BE2C (cell line): ENCODE measurements around the gene INO80E.
"Not testable (repeated sequence)": the region's sequence is repeated elsewhere in the genome, so short reads cannot be mapped to it uniquely, and the experiment has no call there.

Experiments
- DNase-seq: peaks from one replicate; pipeline ENCODE4 v3.0.0-alpha.2; 2020
- H3K27me3 ChIP-seq: fragments of 250-450 bp; sonication (Bioruptor Pico); 2 replicates; pipeline ENCODE4 v1.5.1; 2020; ENCODE audit warnings: mild to moderate bottlenecking
- H3K36me3 ChIP-seq: fragments of 250-450 bp; sonication (Bioruptor Pico); 2 replicates; pipeline ENCODE4 v1.5.1; 2020; ENCODE audit warnings: mild to moderate bottlenecking
- H3K4me1 ChIP-seq: fragments of 250-450 bp; sonication (Bioruptor Pico); 2 replicates; pipeline ENCODE4 v1.5.1; 2020
- H3K4me3 ChIP-seq: 2 replicates; pipeline ENCODE4 v1.5.1; 2011; ENCODE audit warnings: low read depth, low read length
- H3K9me3 ChIP-seq: fragments of 250-450 bp; sonication (Bioruptor Pico); 2 replicates; pipeline ENCODE4 v1.5.1; 2020
- TF ChIP-seq, protein P1 (sequence below): IDR thresholded peaks from 2 replicates; pipeline ENCODE4 v1.5.1; 2012; ENCODE audit warnings: mild to moderate bottlenecking, low read depth, low read length

INO80E gene

DNA sequence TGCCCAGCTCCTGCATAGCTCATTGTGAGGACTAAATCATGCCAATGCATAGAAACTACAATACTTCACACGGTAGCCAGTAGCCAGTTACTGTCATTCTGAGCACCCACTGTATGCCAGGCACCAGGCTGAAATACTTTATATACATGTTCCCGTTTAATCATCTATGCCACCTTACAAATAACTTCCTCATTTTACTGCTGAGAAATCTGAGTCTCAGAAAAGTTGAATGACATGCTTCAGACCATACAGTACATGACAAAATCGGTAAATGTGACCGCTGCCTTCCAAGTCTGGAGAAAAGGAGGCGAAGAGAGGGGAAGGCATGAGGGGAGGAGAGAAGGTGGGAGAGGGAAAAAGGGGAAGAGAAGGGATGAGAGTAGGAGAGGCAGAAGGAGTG lies 44.2 kb downstream of the INO80E start:
- Histone ChIP-seq H3K9me3 (no peaks in the 10 kb centered on the region), H3K27me3 (no peaks in the 10 kb centered on the region), H3K36me3 (no peaks in the 10 kb centered on the region), H3K4me1 (no peaks in the 10 kb centered on the region), H3K4me3 (no peak overlapping the region)
- TF ChIP-seq, protein P1, sequence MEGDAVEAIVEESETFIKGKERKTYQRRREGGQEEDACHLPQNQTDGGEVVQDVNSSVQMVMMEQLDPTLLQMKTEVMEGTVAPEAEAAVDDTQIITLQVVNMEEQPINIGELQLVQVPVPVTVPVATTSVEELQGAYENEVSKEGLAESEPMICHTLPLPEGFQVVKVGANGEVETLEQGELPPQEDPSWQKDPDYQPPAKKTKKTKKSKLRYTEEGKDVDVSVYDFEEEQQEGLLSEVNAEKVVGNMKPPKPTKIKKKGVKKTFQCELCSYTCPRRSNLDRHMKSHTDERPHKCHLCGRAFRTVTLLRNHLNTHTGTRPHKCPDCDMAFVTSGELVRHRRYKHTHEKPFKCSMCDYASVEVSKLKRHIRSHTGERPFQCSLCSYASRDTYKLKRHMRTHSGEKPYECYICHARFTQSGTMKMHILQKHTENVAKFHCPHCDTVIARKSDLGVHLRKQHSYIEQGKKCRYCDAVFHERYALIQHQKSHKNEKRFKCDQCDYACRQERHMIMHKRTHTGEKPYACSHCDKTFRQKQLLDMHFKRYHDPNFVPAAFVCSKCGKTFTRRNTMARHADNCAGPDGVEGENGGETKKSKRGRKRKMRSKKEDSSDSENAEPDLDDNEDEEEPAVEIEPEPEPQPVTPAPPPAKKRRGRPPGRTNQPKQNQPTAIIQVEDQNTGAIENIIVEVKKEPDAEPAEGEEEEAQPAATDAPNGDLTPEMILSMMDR: no peak
- no peak for DNase-seq

DNA sequence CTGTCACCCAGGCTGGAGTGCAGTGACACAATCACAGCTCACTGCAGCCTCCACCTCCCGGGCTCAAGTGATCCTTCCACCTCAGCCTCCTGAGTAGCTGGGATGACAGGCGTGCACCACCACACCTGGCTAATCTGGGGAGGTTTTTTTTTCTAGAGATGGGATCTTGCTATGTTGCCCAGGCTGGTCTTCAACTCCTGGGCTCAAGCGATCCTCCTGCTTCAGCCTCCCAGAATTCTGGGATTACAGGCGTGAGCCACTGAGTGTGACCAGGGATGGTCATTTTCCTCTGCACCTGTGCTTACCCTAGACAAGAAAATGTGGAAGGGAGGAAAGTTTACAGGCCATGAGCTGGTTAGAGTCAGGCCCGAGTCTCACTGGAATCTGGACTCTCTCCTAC lies 44.6 kb downstream of the INO80E start:
- not testable (repeated sequence) for DNase-seq, H3K4me1 ChIP-seq, H3K36me3 ChIP-seq, H3K9me3 ChIP-seq, H3K27me3 ChIP-seq, H3K4me3 ChIP-seq

DNA sequence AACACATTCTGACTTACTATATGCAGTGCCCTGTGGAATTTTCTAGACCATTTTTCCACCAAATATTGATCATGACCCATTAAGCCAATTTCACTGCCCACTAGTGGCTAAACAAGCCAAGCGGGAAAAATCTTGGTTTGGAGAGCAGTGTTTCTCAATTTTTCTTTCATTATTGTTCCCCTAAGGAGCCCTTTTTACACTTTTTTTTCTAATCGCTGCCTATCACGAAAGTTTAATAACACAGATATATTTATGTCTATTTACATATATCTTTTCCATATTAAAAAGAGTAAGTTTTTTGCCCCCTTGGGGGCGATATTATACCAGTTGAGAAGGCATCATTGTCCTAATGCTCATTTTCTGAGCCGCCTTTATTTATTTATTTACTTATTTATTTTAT lies 45.8 kb downstream of the INO80E start:
- no peak for DNase-seq
- TF ChIP-seq, protein P1: peak; percentile 70
- no peaks in the 10 kb centered on the region for H3K4me1 ChIP-seq
- H3K9me3 ChIP-seq: no peaks in the 10 kb centered on the region
- no peak overlapping the region for H3K4me3 ChIP-seq
- no peaks in the 10 kb centered on the region for H3K27me3 ChIP-seq
- no peaks in the 10 kb centered on the region for H3K36me3 ChIP-seq

DNA sequence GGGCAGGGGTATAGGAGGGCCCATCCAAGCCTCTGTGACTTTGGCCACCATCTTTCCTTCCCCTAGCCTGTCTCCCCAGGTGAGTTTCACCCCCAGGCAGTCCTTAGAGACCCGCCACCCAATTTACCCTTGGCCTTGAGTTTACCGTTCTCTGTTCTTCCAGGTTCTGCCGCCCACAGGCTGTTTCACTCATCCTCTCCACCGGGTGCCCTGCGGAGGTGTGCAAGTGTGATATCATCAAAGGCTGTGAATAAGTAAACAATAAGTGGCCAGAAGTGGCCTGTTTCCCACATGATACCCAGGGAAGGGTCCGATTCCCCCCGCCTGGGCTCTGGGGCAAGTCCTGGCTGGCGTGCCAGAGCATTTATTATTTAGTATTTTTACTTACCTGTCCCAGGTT lies 50.1 kb downstream of the INO80E start:
- Histone ChIP-seq H3K4me1 (peaks cover 7% of the 10 kb centered on the region), H3K4me3 (no peak overlapping the region), H3K36me3 (no peaks in the 10 kb centered on the region), H3K9me3 (no peaks in the 10 kb centered on the region), H3K27me3 (no peaks in the 10 kb centered on the region)
- no peak for DNase-seq
- TF ChIP-seq, protein P1: no peak

DNA sequence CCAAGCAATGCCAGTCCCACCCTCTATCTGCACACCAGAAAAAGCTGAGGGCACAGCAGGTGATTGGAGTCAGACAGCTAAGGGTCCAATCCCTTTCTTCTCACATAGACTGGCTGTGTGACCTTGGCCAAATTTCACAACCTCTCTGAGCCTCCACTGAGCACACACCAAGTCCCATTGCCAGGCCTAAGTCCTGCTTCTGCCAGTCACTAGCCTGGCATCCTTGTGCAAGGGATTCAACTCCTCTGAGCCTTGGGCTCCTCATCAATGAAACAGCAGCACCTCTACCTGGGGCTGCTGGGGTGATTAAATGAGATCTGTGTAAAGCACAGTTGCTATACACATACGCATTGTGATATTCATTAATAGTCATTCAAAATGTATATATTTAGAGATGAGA lies 50.5 kb downstream of the INO80E start:
- peaks cover 7% of the 10 kb centered on the region for H3K4me1 ChIP-seq
- H3K4me3 ChIP-seq: no peak overlapping the region
- TF ChIP-seq, protein P1: no peak
- DNase-seq: no peak
- no peaks in the 10 kb centered on the region for H3K27me3 ChIP-seq
- no peaks in the 10 kb centered on the region for H3K36me3 ChIP-seq
- H3K9me3 ChIP-seq: no peaks in the 10 kb centered on the region

DNA sequence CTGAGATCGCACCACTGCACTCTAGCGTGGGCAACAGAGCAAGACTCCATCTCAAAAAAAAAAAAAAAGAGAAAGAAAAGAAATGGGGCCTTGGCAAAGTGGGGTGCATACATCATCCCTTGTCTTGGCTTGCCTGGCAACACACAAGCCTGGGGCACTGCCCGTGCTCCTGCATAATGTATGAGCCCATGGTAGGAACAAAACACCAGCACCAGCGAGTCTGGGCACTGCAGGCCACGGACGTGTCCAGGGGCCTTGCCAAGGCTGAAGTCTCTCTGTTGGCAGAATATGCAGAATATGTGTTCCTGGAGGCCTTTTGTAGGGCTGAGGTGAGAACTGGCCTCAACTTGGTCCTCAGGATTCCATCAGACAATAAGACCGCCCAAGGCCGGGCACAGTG lies 53.8 kb downstream of the INO80E start:
- TF ChIP-seq, protein P1: no peak
- Histone ChIP-seq H3K4me1 (peaks cover 7% of the 10 kb centered on the region), H3K27me3 (no peaks in the 10 kb centered on the region), H3K4me3 (no peak overlapping the region), H3K9me3 (no peaks in the 10 kb centered on the region), H3K36me3 (no peaks in the 10 kb centered on the region)
- DNase-seq: no peak

DNA sequence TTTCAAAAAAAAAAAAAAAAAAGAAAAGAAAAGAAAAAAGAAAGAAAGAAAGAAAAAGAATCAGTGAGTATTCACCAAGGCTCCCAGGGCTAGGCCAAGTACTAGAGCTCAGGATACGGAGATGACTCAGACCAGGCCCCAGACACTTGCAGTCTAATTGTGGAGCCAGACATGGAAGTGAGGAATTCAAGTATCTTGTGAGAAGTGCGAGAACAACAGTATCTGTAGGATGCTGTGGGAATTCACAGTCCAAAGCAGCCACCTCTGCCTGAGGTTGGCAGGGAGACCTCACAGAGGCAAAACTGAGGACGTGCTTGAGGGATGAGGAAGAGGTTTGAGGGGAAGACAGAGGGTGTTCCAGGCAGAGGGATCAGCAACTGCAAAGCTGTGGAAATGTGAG lies 55.5 kb downstream of the INO80E start:
- Histone ChIP-seq H3K9me3 (no peaks in the 10 kb centered on the region), H3K4me1 (peaks cover 7% of the 10 kb centered on the region), H3K36me3 (no peaks in the 10 kb centered on the region), H3K27me3 (no peaks in the 10 kb centered on the region), H3K4me3 (no peak overlapping the region)
- DNase-seq: no peak
- TF ChIP-seq, protein P1: no peak
